Endothelial cell of umbilical vein (primary cell): ENCODE measurements around the gene ATP13A2.

Source experiments
- CTCF ChIP-seq, 2 donors: IDR thresholded peaks; 1 replicate in 1 of 2; 2 replicates in 1 of 2; pipeline ENCODE4 v1.5.1; 2011; ENCODE audit warnings: low read length in 2 of 2, mild to moderate bottlenecking in 2 of 2, moderate library complexity in 2 of 2, control low read depth in 1 of 2, inconsistent platforms in 1 of 2, low read depth in 1 of 2; ENCODE audit not compliant: insufficient read depth in 1 of 2; ENCODE audit errors: extremely low read depth in 1 of 2
- EZH2 ChIP-seq: IDR thresholded peaks from 2 replicates; pipeline ENCODE4 v1.6.1; 2012; ENCODE audit warnings: borderline replicate concordance, low read depth, mild to moderate bottlenecking, moderate library complexity, low read length, inconsistent platforms; ENCODE audit not compliant: severe bottlenecking
- FOS ChIP-seq: IDR thresholded peaks from 2 replicates; pipeline ENCODE4 v1.6.1; 2011; ENCODE audit warnings: mild to moderate bottlenecking, low read length, moderate library complexity, borderline replicate concordance; ENCODE audit not compliant: insufficient read depth
- GATA2 ChIP-seq: IDR thresholded peaks from 2 replicates; pipeline ENCODE4 v1.7.0; 2011; ENCODE audit warnings: low read depth, mild to moderate bottlenecking, moderate library complexity, mixed read lengths, low read length; ENCODE audit not compliant: insufficient read length, insufficient read depth
- JUN ChIP-seq: IDR thresholded peaks from 2 replicates; pipeline ENCODE4 v1.6.1; 2011; ENCODE audit warnings: borderline replicate concordance, low read depth; ENCODE audit not compliant: insufficient read length, insufficient read depth
- MAX ChIP-seq: IDR thresholded peaks from 2 replicates; pipeline ENCODE4 v1.6.1; 2011; ENCODE audit not compliant: insufficient read depth, insufficient read length
- MYC ChIP-seq: IDR thresholded peaks from one replicate; pipeline ENCODE4 v1.6.1; 2011; ENCODE audit warnings: mild to moderate bottlenecking, low read depth, low read length
- POLR2A ChIP-seq: IDR thresholded peaks from 2 replicates; pipeline ENCODE4 v1.6.1; 2012; ENCODE audit warnings: low read depth, mild to moderate bottlenecking, control low read depth, low read length
- POLR2AphosphoS5 ChIP-seq: IDR thresholded peaks from 2 replicates; pipeline ENCODE4 v1.6.1; 2012; ENCODE audit warnings: low read depth, mild to moderate bottlenecking, control low read depth, low read length, moderate library complexity; ENCODE audit not compliant: insufficient read depth

GRCh38 chr1:16967962-16968361 is 43.8 kb downstream of the ATP13A2 start:
- TF ChIP-seq CTCF (IDR thresholded peaks at IDR 0.05; ENCODE audit: extremely low read depth in 1 of 2, insufficient read depth in 1 of 2, low read depth in 1 of 2, low read length in 2 of 2) (no peak), POLR2AphosphoS5 (no peak), GATA2 (no peak), MAX (no peak), POLR2A (no peak), EZH2 (no peak), JUN (no peak), MYC (no peak), FOS (no peak)
